ENCODE measurements around the gene CACNA1G.

CACNA1G gene

DNA sequence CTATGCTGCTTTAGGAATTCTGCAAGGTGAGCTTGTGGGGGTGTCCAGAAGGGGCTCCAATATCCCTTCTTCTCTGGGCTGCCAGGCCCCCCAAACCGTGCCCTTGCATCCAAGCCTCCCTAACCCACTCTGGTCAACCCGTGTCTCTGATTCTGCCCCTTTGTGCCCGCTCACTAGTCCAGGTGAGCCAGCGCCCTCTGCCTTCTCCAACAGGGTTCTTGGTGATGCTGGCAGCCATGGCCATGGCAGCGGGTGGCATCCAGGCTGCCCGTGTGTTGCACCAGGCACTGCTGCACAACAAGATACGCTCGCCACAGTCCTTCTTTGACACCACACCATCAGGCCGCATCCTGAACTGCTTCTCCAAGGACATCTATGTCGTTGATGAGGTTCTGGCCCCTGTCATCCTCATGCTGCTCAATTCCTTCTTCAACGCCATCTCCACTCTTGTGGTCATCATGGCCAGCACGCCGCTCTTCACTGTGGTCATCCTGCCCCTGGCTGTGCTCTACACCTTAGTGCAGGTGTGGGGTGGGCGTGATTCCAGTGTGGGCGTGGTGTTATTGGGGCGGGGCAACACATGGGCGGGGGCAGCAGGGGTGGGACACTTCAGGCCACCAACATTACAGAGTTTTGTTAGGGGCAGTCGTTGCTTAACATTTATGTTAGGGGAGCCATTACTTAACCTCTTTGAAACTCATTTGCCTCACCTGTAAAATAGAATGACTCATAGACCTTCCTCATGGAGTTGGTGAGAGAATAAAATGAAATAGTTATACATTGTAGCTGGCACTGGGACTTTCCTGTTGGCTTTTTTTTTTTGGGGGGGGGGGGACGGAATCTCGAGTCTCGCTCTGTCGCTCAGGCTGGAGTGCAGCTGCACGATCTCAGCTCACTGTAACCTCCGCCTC lies 115.8 kb downstream of the CACNA1G start:
- DNase-seq, result no peak
- no peak for ATAC-seq (ENCODE audit: insufficient read depth, low read depth)
- no peak overlapping the region for H3K4me2 ChIP-seq (ENCODE audit: insufficient read depth, low read length)
- no peak overlapping the region for H2AFZ ChIP-seq (ENCODE audit: low read depth, low read length)
- no peak overlapping the region for H3K4me3 ChIP-seq (ENCODE audit: low read depth in 1 of 2, low read length in 2 of 2)
- no peaks in the 10 kb centered on the region for H3K4me1 ChIP-seq (ENCODE audit: insufficient read depth, low read length)
- no peak overlapping the region for H3K9ac ChIP-seq (ENCODE audit: low read depth, low read length)
- no peak for TF ChIP-seq CTCF (IDR thresholded peaks at IDR 0.05; ENCODE audit: borderline replicate concordance, extremely low read depth, low read length, poor library complexity, severe bottlenecking)
- TF ChIP-seq EZH2 (IDR thresholded peaks at IDR 0.05; ENCODE audit: borderline replicate concordance, low read depth, low read length, severe bottlenecking), result no peak
- H4K20me1 ChIP-seq (ENCODE audit: insufficient read depth, low read length), result no peaks in the 10 kb centered on the region
- no peaks in the 10 kb centered on the region for H3K79me2 ChIP-seq (ENCODE audit: insufficient read depth, low read length)
- H3K27ac ChIP-seq (ENCODE audit: low read length), result no peak overlapping the region
- H3K9me3 ChIP-seq (ENCODE audit: insufficient read depth, low read length, severe bottlenecking), result no peaks in the 10 kb centered on the region
- H3K27me3 ChIP-seq (ENCODE audit: insufficient read depth, low read length, poor library complexity), result no peaks in the 10 kb centered on the region
- no peaks in the 10 kb centered on the region for H3K36me3 ChIP-seq (ENCODE audit: insufficient read depth, low read length)
